ENCODE measurements around the gene TIMP3. TPM values are rescaled to one million over a fixed set of nuclear protein-coding genes. Genes with fewer than 3 reads are reported as not detected.

Gene TIMP3
- polyA plus RNA-seq, 1 donor from 2014 or later: 0.72 TPM

- Histone ChIP-seq H3K9ac (ENCODE audit: low read length) (no peak overlapping the region), H4K20me1 (ENCODE audit: insufficient read depth) (no peaks in the 10 kb centered on the region), H3K4me3 (ENCODE audit: low read length) (no peak overlapping the region), H3K9me3 (ENCODE audit: low read length) (no peaks in the 10 kb centered on the region), H3K36me3 (ENCODE audit: insufficient read depth, low read length) (no peaks in the 10 kb centered on the region), H3K9me2 (ENCODE audit: insufficient read depth, low read length) (no peaks in the 10 kb centered on the region), H3K27me3 (ENCODE audit: insufficient read depth, low read depth, low read length) (no peaks in the 10 kb centered on the region), H2AFZ (ENCODE audit: low read depth, low read length) (no peak overlapping the region), H3K79me2 (replicated peaks; ENCODE audit: insufficient read depth, low read length) (no peaks in the 10 kb centered on the region), H3K27ac (ENCODE audit: low read length) (no peak overlapping the region), H3F3A (ENCODE audit: insufficient read depth, low read length, poor library complexity, severe bottlenecking) (no peaks in the 10 kb centered on the region), H3K4me2 (ENCODE audit: low read length) (no peak overlapping the region)
- TF ChIP-seq REST (IDR thresholded peaks at IDR 0.05; ENCODE audit: borderline replicate concordance): no peak
- TF ChIP-seq MXI1 (conservative IDR thresholded peaks at IDR 0.05; ENCODE audit: poor library complexity, severe bottlenecking): no peak
- TF ChIP-seq EZH2 (IDR thresholded peaks at IDR 0.05; ENCODE audit: borderline replicate concordance, insufficient read depth, low read length, poor library complexity, severe bottlenecking): no peak
- TF ChIP-seq EP300 (conservative IDR thresholded peaks at IDR 0.05; ENCODE audit: poor library complexity, severe bottlenecking): no peak
- TF ChIP-seq POLR2AphosphoS5 (IDR thresholded peaks at IDR 0.05): no peak
These were observed 62.5 kb downstream of the TIMP3 start for GRCh38 chr22:32864041-32864440.

GRCh38 chr22:32864596-32864995, 63.1 kb downstream of the TIMP3 start:
- Histone ChIP-seq H4K20me1 (ENCODE audit: insufficient read depth) (no peaks in the 10 kb centered on the region), H3K4me3 (ENCODE audit: low read length) (no peak overlapping the region), H3K79me2 (replicated peaks; ENCODE audit: insufficient read depth, low read length) (no peaks in the 10 kb centered on the region), H3F3A (ENCODE audit: insufficient read depth, low read length, poor library complexity, severe bottlenecking) (no peaks in the 10 kb centered on the region), H3K9ac (ENCODE audit: low read length) (no peak overlapping the region), H2AFZ (ENCODE audit: low read depth, low read length) (no peak overlapping the region), H3K4me2 (ENCODE audit: low read length) (no peak overlapping the region), H3K9me2 (ENCODE audit: insufficient read depth, low read length) (no peaks in the 10 kb centered on the region), H3K9me3 (ENCODE audit: low read length) (no peaks in the 10 kb centered on the region), H3K27ac (ENCODE audit: low read length) (no peak overlapping the region), H3K36me3 (ENCODE audit: insufficient read depth, low read length) (no peaks in the 10 kb centered on the region), H3K27me3 (ENCODE audit: insufficient read depth, low read depth, low read length) (no peaks in the 10 kb centered on the region)
- TF ChIP-seq MXI1 (conservative IDR thresholded peaks at IDR 0.05; ENCODE audit: poor library complexity, severe bottlenecking): no peak
- no peak for TF ChIP-seq SMC3 (conservative IDR thresholded peaks at IDR 0.05; ENCODE audit: poor library complexity)
- no peak for TF ChIP-seq POLR2AphosphoS5 (IDR thresholded peaks at IDR 0.05)
- no peak for TF ChIP-seq TAF1 (IDR thresholded peaks at IDR 0.05; ENCODE audit: low read depth)
- TF ChIP-seq CTCF (IDR thresholded peaks at IDR 0.05; ENCODE audit: poor library complexity, severe bottlenecking): no peak

- no peaks in the 10 kb centered on the region for H3K27me3 ChIP-seq (ENCODE audit: insufficient read depth, low read depth, low read length)
- no peaks in the 10 kb centered on the region for H3K9me2 ChIP-seq (ENCODE audit: insufficient read depth, low read length)
- no peak overlapping the region for H3K9ac ChIP-seq (ENCODE audit: low read length)
- no peak overlapping the region for H3K4me3 ChIP-seq (ENCODE audit: low read length)
- no peak overlapping the region for H3K4me2 ChIP-seq (ENCODE audit: low read length)
- no peaks in the 10 kb centered on the region for H4K20me1 ChIP-seq (ENCODE audit: insufficient read depth)
- no peaks in the 10 kb centered on the region for H3F3A ChIP-seq (ENCODE audit: insufficient read depth, low read length, poor library complexity, severe bottlenecking)
- no peak overlapping the region for H2AFZ ChIP-seq (ENCODE audit: low read depth, low read length)
- no peak overlapping the region for H3K27ac ChIP-seq (ENCODE audit: low read length)
- TF ChIP-seq EP300 (conservative IDR thresholded peaks at IDR 0.05; ENCODE audit: poor library complexity, severe bottlenecking) (no peak), EZH2 (IDR thresholded peaks at IDR 0.05; ENCODE audit: borderline replicate concordance, insufficient read depth, low read length, poor library complexity, severe bottlenecking) (no peak), SMC3 (conservative IDR thresholded peaks at IDR 0.05; ENCODE audit: poor library complexity) (no peak), RAD21 (conservative IDR thresholded peaks at IDR 0.05) (no peak), REST (IDR thresholded peaks at IDR 0.05; ENCODE audit: borderline replicate concordance) (no peak)
- no peaks in the 10 kb centered on the region for H3K36me3 ChIP-seq (ENCODE audit: insufficient read depth, low read length)
- H3K79me2 ChIP-seq (replicated peaks; ENCODE audit: insufficient read depth, low read length): no peaks in the 10 kb centered on the region
- H3K9me3 ChIP-seq (ENCODE audit: low read length): no peaks in the 10 kb centered on the region
These were observed 65.4 kb downstream of the TIMP3 start for GRCh38 chr22:32866953-32867352.
